Bronchial epithelial cell (primary cell): ENCODE results near the gene MREG. TPM values are rescaled to one million over a fixed set of nuclear protein-coding genes. Genes with fewer than 3 reads are reported as not detected.
A peak's percentile ranks its signal among the peaks of the same experiment; 100 is the strongest.
"Not testable (repeated sequence)": the region's sequence is repeated elsewhere in the genome, so short reads cannot be mapped to it uniquely, and the experiment has no call there.

Experiments
- DNase-seq: peaks from one replicate; pipeline ENCODE4 v3.0.0-alpha.2; 2010; ENCODE audit warnings: low read depth
- FAIRE-seq: peaks from 2 replicates; lab custom pipeline; 2011; peaks lifted over from hg19 to GRCh38; lab: Jason Lieb, UNC
- H3K27me3 ChIP-seq: 2 replicates; pipeline ENCODE4 v1.5.1; 2011; ENCODE audit warnings: low read length; ENCODE audit not compliant: control insufficient read depth, insufficient read depth
- H3K36me3 ChIP-seq: 2 replicates; pipeline ENCODE4 v1.5.1; 2011; ENCODE audit warnings: low read length; ENCODE audit not compliant: control insufficient read depth, insufficient read depth
- H3K4me3 ChIP-seq: 2 replicates; pipeline ENCODE4 v1.5.1; 2011; ENCODE audit warnings: mild to moderate bottlenecking, low read depth, low read length, control low read depth
- CTCF ChIP-seq: IDR thresholded peaks from 2 replicates; pipeline ENCODE4 v1.5.1; 2011; ENCODE audit warnings: mild to moderate bottlenecking, moderate library complexity, low read length, control low read depth, inconsistent platforms; ENCODE audit not compliant: insufficient read depth, severe bottlenecking
- total RNA-seq: library from RNA; depleted of rRNA; stranded (reverse); fragments of >200 nt; gene quantifications from 2 replicates; pipeline ENCODE4 v1.2.1, GENCODE V29; 2014

The MREG gene
- total RNA-seq, 1 donor from 2014 or later: 24.7 TPM

GRCh38 chr2:215966951-215967350 is 46.4 kb downstream of the MREG start:
- H3K4me3 ChIP-seq: no peak overlapping the region
- H3K27me3 ChIP-seq: no peaks in the 10 kb centered on the region
- no peaks in the 10 kb centered on the region for H3K36me3 ChIP-seq
- TF ChIP-seq CTCF: no peak
- peak; percentile 68 for DNase-seq
- no peak for FAIRE-seq

- no peak overlapping the region for H3K4me3 ChIP-seq
- no peaks in the 10 kb centered on the region for H3K27me3 ChIP-seq
- FAIRE-seq (no peak), DNase-seq (no peak)
- H3K36me3 ChIP-seq: no peaks in the 10 kb centered on the region
- no peak for TF ChIP-seq CTCF
Measured at GRCh38 chr2:215966274-215966673, 47.1 kb downstream of the MREG start.

- H3K4me3 ChIP-seq: no peak overlapping the region
- no peaks in the 10 kb centered on the region for H3K27me3 ChIP-seq
- no peak for TF ChIP-seq CTCF
- DNase-seq (no peak), FAIRE-seq (no peak)
- no peaks in the 10 kb centered on the region for H3K36me3 ChIP-seq
Measured at GRCh38 chr2:215965532-215966165, 47.7 kb downstream of the MREG start.

- DNase-seq: no peak
- Histone ChIP-seq H3K27me3 (no peaks in the 10 kb centered on the region), H3K36me3 (no peaks in the 10 kb centered on the region), H3K4me3 (no peak overlapping the region)
- FAIRE-seq: no peak
- TF ChIP-seq CTCF: no peak
Measured at GRCh38 chr2:215961981-215962380, 51.4 kb downstream of the MREG start.

GRCh38 chr2:215958257-215958656 is 55.1 kb downstream of the MREG start:
- Histone ChIP-seq H3K27me3 (no peaks in the 10 kb centered on the region), H3K36me3 (no peaks in the 10 kb centered on the region), H3K4me3 (no peak overlapping the region)
- DNase-seq (no peak), FAIRE-seq (no peak)
- TF ChIP-seq CTCF: no peak

- not testable (repeated sequence) for H3K4me3 ChIP-seq, FAIRE-seq, DNase-seq, H3K27me3 ChIP-seq, H3K36me3 ChIP-seq
Measured at GRCh38 chr2:215957354-215958122, 55.8 kb downstream of the MREG start.
